Measurements from ENCODE around the gene CXCL1. TPM values are rescaled to one million over a fixed set of nuclear protein-coding genes. Genes with fewer than 3 reads are reported as not detected.

Gene CXCL1
- total and polyA plus RNA-seq, 4 donors = 43.5 to 445 (median 50.6) TPM

DNA sequence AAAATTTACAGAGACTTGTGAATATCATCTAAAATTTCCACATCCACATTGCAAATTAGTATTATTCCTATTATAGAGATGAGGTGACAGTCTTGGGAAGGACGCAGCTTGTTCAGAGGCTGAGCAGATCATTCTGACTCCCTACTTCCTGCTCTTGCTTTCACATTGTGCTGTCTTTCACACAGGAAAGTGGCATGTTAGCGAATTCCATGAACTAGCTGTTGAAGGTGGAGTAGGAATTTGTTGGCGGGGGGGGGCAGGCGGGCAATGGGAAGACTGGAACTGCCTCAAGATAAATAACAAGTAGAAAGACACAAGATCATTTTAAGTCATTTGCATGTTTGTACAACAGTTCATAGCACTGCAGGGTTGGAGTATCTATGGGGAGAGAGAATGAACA is 13.8 kb upstream of the CXCL1 start:
- H3K27ac ChIP-seq (ENCODE audit: low read depth in 1 of 2, low read length in 1 of 2) = no peak overlapping the region
- WGBS, 2 donors = 54 to 67% methylated on average over 4 of the region's 4 CpGs
- no peaks in the 10 kb centered on the region for H3K9me3 ChIP-seq (ENCODE audit: control insufficient read depth in 4 of 4, insufficient read depth in 3 of 4, low read length in 3 of 4)
- peaks cover 0 to 8% (median 0%) of the 10 kb centered on the region in 5 donors for H3K4me1 ChIP-seq (ENCODE audit: control insufficient read depth in 5 of 5, insufficient read depth in 5 of 5, low read length in 5 of 5)
- H3K9ac ChIP-seq (ENCODE audit: insufficient read depth in 1 of 2, low read length in 2 of 2) = no peak overlapping the region
- no peak overlapping the region for H3K4me3 ChIP-seq
- no peaks in the 10 kb centered on the region for H3K36me3 ChIP-seq (ENCODE audit: control insufficient read depth in 4 of 4, insufficient read depth in 4 of 4, low read length in 4 of 4)
- ATAC-seq (ENCODE audit: insufficient read depth, low FRiP score) (no peak), DNase-seq (no peak)
- H3K27me3 ChIP-seq (ENCODE audit: control insufficient read depth in 3 of 3, insufficient read depth in 3 of 3, low read length in 2 of 3) = peaks cover 0 to 13% (median 0%) of the 10 kb centered on the region in 3 donors
- TF ChIP-seq, protein P1, sequence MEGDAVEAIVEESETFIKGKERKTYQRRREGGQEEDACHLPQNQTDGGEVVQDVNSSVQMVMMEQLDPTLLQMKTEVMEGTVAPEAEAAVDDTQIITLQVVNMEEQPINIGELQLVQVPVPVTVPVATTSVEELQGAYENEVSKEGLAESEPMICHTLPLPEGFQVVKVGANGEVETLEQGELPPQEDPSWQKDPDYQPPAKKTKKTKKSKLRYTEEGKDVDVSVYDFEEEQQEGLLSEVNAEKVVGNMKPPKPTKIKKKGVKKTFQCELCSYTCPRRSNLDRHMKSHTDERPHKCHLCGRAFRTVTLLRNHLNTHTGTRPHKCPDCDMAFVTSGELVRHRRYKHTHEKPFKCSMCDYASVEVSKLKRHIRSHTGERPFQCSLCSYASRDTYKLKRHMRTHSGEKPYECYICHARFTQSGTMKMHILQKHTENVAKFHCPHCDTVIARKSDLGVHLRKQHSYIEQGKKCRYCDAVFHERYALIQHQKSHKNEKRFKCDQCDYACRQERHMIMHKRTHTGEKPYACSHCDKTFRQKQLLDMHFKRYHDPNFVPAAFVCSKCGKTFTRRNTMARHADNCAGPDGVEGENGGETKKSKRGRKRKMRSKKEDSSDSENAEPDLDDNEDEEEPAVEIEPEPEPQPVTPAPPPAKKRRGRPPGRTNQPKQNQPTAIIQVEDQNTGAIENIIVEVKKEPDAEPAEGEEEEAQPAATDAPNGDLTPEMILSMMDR (IDR thresholded peaks at IDR 0.05; ENCODE audit: control extremely low read depth, extremely low read depth) = no peak

GRCh38 chr4:73856518-73856917 is 12.7 kb upstream of the CXCL1 start:
- no peak overlapping the region for H3K27ac ChIP-seq (ENCODE audit: low read depth in 1 of 2, low read length in 1 of 2)
- H3K9me3 ChIP-seq (ENCODE audit: control insufficient read depth in 4 of 4, insufficient read depth in 3 of 4, low read length in 3 of 4) = no peaks in the 10 kb centered on the region
- ATAC-seq (ENCODE audit: insufficient read depth, low FRiP score) = no peak
- peaks cover 0 to 13% (median 0%) of the 10 kb centered on the region in 3 donors for H3K27me3 ChIP-seq (ENCODE audit: control insufficient read depth in 3 of 3, insufficient read depth in 3 of 3, low read length in 2 of 3)
- peaks cover 0 to 8% (median 0%) of the 10 kb centered on the region in 5 donors for H3K4me1 ChIP-seq (ENCODE audit: control insufficient read depth in 5 of 5, insufficient read depth in 5 of 5, low read length in 5 of 5)
- TF ChIP-seq, protein P1 (IDR thresholded peaks at IDR 0.05; ENCODE audit: control extremely low read depth, extremely low read depth) = no peak
- H3K36me3 ChIP-seq (ENCODE audit: control insufficient read depth in 4 of 4, insufficient read depth in 4 of 4, low read length in 4 of 4) = no peaks in the 10 kb centered on the region
- DNase-seq = no peak
- no peak overlapping the region for H3K4me3 ChIP-seq
- no peak overlapping the region for H3K9ac ChIP-seq (ENCODE audit: insufficient read depth in 1 of 2, low read length in 2 of 2)

- Histone ChIP-seq H3K36me3 (ENCODE audit: control insufficient read depth in 4 of 4, insufficient read depth in 4 of 4, low read length in 4 of 4) (no peaks in the 10 kb centered on the region), H3K4me1 (ENCODE audit: control insufficient read depth in 5 of 5, insufficient read depth in 5 of 5, low read length in 5 of 5) (peaks cover 0 to 8% (median 0%) of the 10 kb centered on the region in 5 donors), H3K4me3 (no peak overlapping the region), H3K9me3 (ENCODE audit: control insufficient read depth in 4 of 4, insufficient read depth in 3 of 4, low read length in 3 of 4) (no peaks in the 10 kb centered on the region), H3K27ac (ENCODE audit: low read depth in 1 of 2, low read length in 1 of 2) (no peak overlapping the region), H3K27me3 (ENCODE audit: control insufficient read depth in 3 of 3, insufficient read depth in 3 of 3, low read length in 2 of 3) (no peaks in the 10 kb centered on the region), H3K9ac (ENCODE audit: insufficient read depth in 1 of 2, low read length in 2 of 2) (no peak overlapping the region)
- TF ChIP-seq, protein P1 (IDR thresholded peaks at IDR 0.05; ENCODE audit: control extremely low read depth, extremely low read depth) = no peak
- no peak for ATAC-seq (ENCODE audit: insufficient read depth, low FRiP score)
- peak in 2 of 3 donors; percentile 79 to 88 for DNase-seq
Measured at GRCh38 chr4:73859614-73860088, 9.5 kb upstream of the CXCL1 start.

DNA sequence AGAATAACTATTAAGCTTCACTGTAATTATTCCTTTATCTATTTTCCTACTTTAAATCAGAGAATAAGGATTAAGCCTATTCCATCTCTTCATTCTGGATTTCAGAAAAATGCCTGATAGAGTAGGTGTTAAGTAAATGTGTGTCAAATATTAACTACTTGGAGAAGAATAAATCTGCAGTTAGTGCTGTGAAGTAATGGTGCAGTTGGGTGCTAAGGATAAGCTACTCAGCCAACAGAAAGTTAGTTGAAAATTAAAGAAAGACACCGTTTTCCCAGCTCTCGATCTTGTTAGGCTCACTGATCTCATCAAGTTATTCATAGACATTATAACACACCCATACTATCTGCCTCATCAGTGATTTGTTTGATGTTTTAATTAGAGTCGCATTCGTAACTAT is 9.0 kb upstream of the CXCL1 start:
- DNase-seq (no peak), ATAC-seq (ENCODE audit: insufficient read depth, low FRiP score) (no peak)
- Histone ChIP-seq H3K4me1 (ENCODE audit: control insufficient read depth in 5 of 5, insufficient read depth in 5 of 5, low read length in 5 of 5) (peaks cover 0 to 8% (median 0%) of the 10 kb centered on the region in 5 donors), H3K9me3 (ENCODE audit: control insufficient read depth in 4 of 4, insufficient read depth in 3 of 4, low read length in 3 of 4) (no peaks in the 10 kb centered on the region), H3K27ac (ENCODE audit: low read depth in 1 of 2, low read length in 1 of 2) (no peak overlapping the region), H3K9ac (ENCODE audit: insufficient read depth in 1 of 2, low read length in 2 of 2) (no peak overlapping the region), H3K4me3 (no peak overlapping the region), H3K27me3 (ENCODE audit: control insufficient read depth in 3 of 3, insufficient read depth in 3 of 3, low read length in 2 of 3) (no peaks in the 10 kb centered on the region), H3K36me3 (ENCODE audit: control insufficient read depth in 4 of 4, insufficient read depth in 4 of 4, low read length in 4 of 4) (no peaks in the 10 kb centered on the region)
- 55 to 66% methylated on average over 4 of the region's 4 CpGs for WGBS, 2 donors
- TF ChIP-seq, protein P1 (IDR thresholded peaks at IDR 0.05; ENCODE audit: control extremely low read depth, extremely low read depth) = no peak
